AG10803 (cell line): Measurements from ENCODE around the gene EPB41L5.

Experiments used
- DNase-seq: peaks from one replicate; pipeline ENCODE4 v3.0.0; 2010; ENCODE audit warnings: low read depth
- H3K4me3 ChIP-seq: 2 replicates; pipeline ENCODE4 v1.5.1; 2011; ENCODE audit warnings: mild to moderate bottlenecking, low read length, control low read depth
- TF ChIP-seq, protein P1 (sequence below): conservative IDR thresholded peaks from 2 replicates; pipeline ENCODE4 v1.5.1; 2011; ENCODE audit warnings: mild to moderate bottlenecking, low read length, control low read depth, inconsistent platforms

Gene EPB41L5

DNA sequence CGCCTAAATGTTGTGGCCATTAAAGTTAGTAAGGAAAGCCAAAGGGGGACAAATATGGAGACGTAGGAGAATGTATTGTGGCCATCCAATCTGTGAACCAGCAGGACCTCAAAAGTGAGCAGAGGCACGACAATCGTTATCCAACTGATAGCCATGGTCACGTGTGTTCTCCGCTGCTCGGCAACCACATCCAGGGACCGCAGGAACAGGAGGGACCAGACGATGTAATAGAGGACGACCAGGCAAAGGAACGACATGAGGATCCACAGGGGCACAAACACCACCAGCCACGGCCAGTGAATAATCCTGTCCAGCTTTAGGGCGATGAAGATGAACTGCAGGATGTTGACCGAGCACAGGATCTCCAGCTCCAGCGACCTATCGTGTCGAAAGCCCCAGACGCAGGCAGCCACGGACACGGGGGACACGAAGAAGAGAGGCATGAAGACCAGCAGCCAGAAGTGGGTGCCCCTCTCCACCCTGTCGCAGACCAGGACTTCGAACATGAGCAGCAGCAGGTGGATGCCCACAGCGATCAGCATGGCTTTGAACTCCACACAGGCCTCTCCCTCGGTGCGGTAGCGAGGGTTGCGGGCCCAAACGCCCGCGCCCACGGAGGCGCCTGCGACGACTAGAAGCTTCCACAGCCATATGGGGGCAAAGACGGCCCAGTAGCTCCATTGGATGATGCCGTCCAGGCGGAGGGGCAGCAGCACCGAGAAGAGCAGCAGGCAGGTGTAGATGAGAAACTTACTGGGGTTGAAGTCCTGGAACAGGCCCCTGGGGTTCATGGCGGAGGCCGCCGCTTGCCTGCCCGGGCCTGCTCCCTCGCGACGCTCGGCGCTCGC lies 209.5 kb downstream of the EPB41L5 start:
- TF ChIP-seq, protein P1, sequence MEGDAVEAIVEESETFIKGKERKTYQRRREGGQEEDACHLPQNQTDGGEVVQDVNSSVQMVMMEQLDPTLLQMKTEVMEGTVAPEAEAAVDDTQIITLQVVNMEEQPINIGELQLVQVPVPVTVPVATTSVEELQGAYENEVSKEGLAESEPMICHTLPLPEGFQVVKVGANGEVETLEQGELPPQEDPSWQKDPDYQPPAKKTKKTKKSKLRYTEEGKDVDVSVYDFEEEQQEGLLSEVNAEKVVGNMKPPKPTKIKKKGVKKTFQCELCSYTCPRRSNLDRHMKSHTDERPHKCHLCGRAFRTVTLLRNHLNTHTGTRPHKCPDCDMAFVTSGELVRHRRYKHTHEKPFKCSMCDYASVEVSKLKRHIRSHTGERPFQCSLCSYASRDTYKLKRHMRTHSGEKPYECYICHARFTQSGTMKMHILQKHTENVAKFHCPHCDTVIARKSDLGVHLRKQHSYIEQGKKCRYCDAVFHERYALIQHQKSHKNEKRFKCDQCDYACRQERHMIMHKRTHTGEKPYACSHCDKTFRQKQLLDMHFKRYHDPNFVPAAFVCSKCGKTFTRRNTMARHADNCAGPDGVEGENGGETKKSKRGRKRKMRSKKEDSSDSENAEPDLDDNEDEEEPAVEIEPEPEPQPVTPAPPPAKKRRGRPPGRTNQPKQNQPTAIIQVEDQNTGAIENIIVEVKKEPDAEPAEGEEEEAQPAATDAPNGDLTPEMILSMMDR, result no peak
- no peak for DNase-seq
- peak overlapping the region; percentile 66 for H3K4me3 ChIP-seq

DNA sequence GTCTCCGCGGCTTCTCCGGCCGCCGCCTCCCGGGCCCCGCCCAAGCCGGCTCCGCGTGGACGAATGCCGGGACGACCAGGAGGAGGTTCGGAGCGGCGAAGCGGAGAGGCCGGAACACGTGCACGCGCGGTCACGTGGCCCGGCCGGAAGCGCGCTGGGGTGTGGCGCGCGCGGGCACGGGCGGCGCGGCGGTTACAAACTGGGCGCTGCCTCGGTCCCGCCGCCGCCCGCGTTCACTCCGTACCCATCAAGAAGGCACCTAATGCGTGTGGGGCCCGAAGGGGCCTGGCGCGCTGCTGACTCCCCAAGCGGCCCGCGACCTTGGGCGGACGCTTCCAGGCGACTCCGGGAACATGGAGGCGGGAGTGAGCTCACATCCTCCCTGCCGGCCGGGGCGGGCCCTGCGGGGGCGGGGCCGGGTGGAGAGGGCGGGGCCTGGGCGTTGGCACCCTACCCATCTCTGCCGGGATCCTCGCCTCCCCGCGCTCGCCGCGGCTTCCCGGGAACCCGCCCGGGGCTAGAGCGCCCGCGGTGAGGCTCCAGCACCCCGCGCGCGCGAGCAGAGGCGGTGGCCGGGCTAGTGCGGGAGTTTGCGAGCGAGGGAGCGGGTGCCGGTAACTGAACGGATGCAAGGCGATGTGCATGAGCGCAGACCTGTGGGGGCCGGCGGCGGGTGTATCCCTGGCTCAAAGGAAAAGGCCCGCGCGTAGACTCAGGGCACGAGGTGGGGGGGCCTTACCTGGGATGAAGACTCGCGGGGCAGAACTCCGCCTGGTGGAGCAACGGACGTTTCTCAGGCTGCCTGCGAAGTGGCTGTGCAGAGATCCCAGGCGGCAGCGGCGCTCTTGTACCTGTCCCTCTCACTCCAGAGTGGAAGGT lies 210.4 kb downstream of the EPB41L5 start, which contains the start of gene TMEM185B:
TSS of gene TMEM185B (minus strand) at position 367 of the 879 bp plus-strand sequence. CDS start 424 bp downstream, outside the sequence.
- peak within 1 kb of the TSS; percentile 66 for H3K4me3 ChIP-seq
- TF ChIP-seq, protein P1, result peak; percentile 31
- DNase-seq, result peak; percentile 80

GRCh38 chr2:120224256-120224655 lies 211.4 kb downstream of the EPB41L5 start:
- H3K4me3 ChIP-seq, result no peak overlapping the region
- DNase-seq, result no peak
- TF ChIP-seq, protein P1, result no peak

DNA sequence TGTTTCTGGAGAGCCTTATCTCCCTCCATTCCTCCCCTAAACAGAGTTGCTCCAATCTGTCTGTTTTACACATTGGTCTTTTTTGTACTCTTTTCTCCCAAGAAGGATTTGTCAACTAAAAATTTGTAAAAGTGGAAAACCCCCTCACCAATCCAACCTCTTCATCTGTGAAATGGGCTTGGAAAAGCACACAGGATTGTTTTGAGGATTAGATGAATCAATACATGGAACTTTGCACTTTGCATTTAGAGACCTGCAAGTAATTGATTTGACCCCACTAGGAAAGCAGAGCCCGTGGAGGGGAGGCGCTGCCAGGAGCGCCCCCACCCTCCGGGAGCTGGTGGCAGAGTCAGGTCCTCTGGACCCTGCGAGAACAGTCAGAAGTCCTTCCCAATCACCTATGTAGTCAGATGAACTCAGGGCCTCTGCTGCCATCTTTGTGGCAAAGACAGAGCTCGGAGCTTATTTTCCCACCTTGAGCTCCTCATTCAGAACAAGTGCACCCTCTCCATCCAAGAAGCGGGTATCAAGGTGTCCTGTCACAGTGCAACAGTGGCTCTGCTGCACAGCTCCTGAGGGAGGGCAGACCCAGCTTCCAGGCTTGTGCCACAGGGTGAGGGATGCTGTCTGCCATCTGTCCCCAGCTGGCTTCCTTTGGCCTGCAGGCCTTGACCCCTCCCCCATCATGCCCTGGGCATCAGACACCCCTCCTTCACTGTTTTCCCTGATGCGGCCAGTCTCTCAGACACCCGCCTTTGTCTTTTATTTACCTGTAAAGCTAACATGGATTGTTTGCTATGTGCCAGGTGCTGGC lies 212.1 kb downstream of the EPB41L5 start:
- no peak for DNase-seq
- H3K4me3 ChIP-seq, result no peak overlapping the region
- TF ChIP-seq, protein P1, result no peak

GRCh38 chr2:120225549-120226065 lies 212.7 kb downstream of the EPB41L5 start:
- no peak for DNase-seq
- TF ChIP-seq, protein P1, result no peak

GRCh38 chr2:120226316-120226715 lies 213.4 kb downstream of the EPB41L5 start:
- DNase-seq, result no peak
- no peak overlapping the region for H3K4me3 ChIP-seq
- TF ChIP-seq, protein P1, result no peak

More at GRCh38 chr2:120225549-120226065, 212.7 kb downstream of the EPB41L5 start:
- H3K4me3 ChIP-seq, result no peak overlapping the region
